GM23248 (cell line): ENCODE measurements around the gene ARHGAP33.

Experiments
- EZH2 ChIP-seq: fragments of 200-600 bp; sonication (generic); IDR thresholded peaks from 2 replicates; pipeline ENCODE4 v1.6.1; 2018; ENCODE audit warnings: antibody characterized with exemption, mild to moderate bottlenecking; ENCODE audit not compliant: insufficient read depth, poor library complexity, severe bottlenecking
- EZH2phosphoT487 ChIP-seq: fragments of 200-600 bp; sonication (generic); IDR thresholded peaks from 2 replicates; pipeline ENCODE4 v1.6.1; 2018; ENCODE audit warnings: antibody characterized with exemption, moderate library complexity, mild to moderate bottlenecking, low read depth; ENCODE audit not compliant: insufficient read depth

DNA sequence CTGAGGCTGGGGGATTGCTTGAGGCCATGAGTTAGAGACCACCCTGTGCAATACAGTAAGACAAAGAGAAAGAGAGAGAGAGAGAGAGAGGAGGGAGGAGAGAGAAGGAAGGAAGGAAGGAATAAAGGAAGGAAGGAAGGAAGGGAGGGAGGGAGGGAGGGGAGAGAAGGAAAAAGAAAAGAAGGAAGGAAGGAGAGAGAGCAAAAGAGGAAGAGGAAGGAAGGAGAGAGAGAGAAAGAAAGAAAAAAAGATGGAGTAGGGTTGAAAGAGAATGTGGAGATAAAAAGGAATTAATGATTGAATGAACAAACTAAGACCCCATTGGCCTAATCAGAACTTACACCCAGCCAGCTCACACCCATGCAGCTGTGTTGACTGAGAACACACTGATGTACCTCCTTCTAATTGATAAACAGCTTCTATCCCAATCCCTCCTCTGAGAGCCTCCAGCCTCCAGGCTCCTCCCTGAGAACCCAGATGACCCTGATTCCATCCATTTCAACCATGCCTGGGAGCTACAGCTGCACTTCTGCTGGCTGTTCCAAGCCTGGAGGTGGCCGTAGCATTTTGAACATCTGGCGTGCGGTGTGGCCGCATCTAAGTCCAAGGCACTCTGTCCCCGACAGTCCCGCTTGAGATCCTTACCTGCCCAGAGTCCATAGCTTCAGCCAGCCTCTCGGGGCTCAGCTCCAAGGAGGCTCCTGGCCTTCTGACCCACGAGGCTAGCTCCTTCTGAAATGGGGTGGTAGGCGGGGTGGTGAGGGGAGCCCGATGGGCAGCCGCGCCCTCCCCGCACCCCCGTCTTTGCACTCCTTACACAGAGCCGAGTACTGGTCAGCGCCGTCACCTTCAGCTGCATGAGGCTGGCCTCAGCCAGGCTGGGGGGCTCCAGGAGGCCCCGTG lies 36.2 kb downstream of the ARHGAP33 start:
- TF ChIP-seq EZH2, result no peak
- no peak for TF ChIP-seq EZH2phosphoT487
